ENCODE measurements around the gene IGIP.
A peak's percentile ranks its signal among the peaks of the same experiment; 100 is the strongest.

IGIP gene

GRCh38 chr5:140145818-140146522 is 20.2 kb downstream of the IGIP start:
- no peak overlapping the region; the same call in 1 of the 2 replicates for H3K4me3 ChIP-seq (ENCODE audit: low read depth, low read length)
- TF ChIP-seq CTCF (IDR thresholded peaks at IDR 0.05; ENCODE audit: low read depth, low read length, missing control alignments) = peak; percentile 52
- no peak for DNase-seq (ENCODE audit: low read depth)

- DNase-seq (ENCODE audit: low read depth) = no peak
- H3K4me3 ChIP-seq (ENCODE audit: low read depth, low read length) = no peak overlapping the region
- TF ChIP-seq CTCF (IDR thresholded peaks at IDR 0.05; ENCODE audit: low read depth, low read length, missing control alignments) = no peak
Measured at GRCh38 chr5:140146523-140146842, 20.7 kb downstream of the IGIP start.

GRCh38 chr5:140147460-140147859 is 21.7 kb downstream of the IGIP start:
- no peak for TF ChIP-seq CTCF (IDR thresholded peaks at IDR 0.05; ENCODE audit: low read depth, low read length, missing control alignments)
- no peak for DNase-seq (ENCODE audit: low read depth)
- H3K4me3 ChIP-seq (ENCODE audit: low read depth, low read length) = no peak overlapping the region

- DNase-seq (ENCODE audit: low read depth) = no peak
- TF ChIP-seq CTCF (IDR thresholded peaks at IDR 0.05; ENCODE audit: low read depth, low read length, missing control alignments) = no peak
- H3K4me3 ChIP-seq (ENCODE audit: low read depth, low read length) = no peak overlapping the region
Measured at GRCh38 chr5:140148508-140148907, 22.8 kb downstream of the IGIP start.

GRCh38 chr5:140150201-140150600 is 24.5 kb downstream of the IGIP start:
- no peak for DNase-seq (ENCODE audit: low read depth)
- TF ChIP-seq CTCF (IDR thresholded peaks at IDR 0.05; ENCODE audit: low read depth, low read length, missing control alignments) = no peak
- no peak overlapping the region for H3K4me3 ChIP-seq (ENCODE audit: low read depth, low read length)

- no peak for TF ChIP-seq CTCF (IDR thresholded peaks at IDR 0.05; ENCODE audit: low read depth, low read length, missing control alignments)
- H3K4me3 ChIP-seq (ENCODE audit: low read depth, low read length) = no peak overlapping the region
- no peak for DNase-seq (ENCODE audit: low read depth)
Measured at GRCh38 chr5:140151144-140152021, 25.6 kb downstream of the IGIP start.

Measured in GM12864 (cell line).